HG03196 (cell line): ENCODE measurements around the gene FIGN.

Experiments
- ATAC-seq: cut with Tn5 transposase; IDR thresholded peaks from one replicate; pipeline ENCODE4 v1.9.1; 2021; ENCODE audit not compliant: unreplicated experiment

Gene FIGN

DNA sequence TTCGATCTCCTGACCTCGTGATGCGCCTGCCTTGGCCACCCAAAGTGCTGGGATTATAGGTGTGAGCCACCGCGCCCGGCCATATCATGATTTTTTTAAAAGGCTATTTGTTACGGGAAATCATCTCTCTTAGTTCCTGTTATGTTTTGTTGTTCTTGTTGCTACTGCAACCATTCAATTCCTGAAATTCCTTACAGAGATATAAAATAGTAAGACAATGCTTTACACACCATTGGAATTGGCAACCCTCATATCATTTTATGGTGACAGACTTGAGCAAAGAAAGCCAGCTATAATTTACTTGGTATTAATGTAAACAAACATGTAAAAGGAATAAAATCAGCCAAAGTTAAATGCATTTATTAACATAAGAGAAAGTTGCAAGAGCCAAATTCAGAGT lies 163.0 kb downstream of the FIGN start:
- ATAC-seq: no peak

DNA sequence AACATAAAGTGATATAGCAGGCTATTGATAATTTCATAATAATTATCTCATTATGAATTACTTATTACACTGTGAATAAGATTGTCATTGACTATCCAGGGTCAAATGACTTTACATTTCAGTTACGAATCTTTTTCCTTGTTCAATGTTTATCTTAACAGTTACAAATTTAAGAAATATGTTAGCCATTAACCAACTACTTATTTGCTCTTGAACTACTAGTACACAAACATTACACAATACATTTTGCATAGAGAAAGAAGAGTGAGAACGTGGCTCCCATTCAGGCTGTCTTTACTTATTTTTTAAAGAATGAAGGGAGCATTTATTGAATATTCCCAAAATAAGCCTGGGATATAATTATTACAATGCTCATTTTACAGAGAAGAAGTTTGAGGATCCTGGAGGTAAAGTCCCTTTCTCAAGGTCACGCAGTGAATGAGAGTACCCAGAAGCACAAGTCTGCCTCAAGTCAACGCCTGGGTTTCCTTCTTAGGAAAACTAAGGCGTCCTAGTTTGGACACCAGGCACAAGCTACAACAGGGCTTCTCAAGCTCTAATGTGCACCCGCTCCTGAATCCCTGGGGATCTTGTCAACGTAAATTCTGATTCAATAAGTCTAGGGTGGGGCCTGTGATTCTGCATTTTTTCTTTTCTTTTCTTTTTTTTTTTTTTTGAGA lies 164.2 kb downstream of the FIGN start:
- no peak for ATAC-seq

- ATAC-seq: no peak
Measured at GRCh38 chr2:163570391-163570790, 165.4 kb downstream of the FIGN start.

DNA sequence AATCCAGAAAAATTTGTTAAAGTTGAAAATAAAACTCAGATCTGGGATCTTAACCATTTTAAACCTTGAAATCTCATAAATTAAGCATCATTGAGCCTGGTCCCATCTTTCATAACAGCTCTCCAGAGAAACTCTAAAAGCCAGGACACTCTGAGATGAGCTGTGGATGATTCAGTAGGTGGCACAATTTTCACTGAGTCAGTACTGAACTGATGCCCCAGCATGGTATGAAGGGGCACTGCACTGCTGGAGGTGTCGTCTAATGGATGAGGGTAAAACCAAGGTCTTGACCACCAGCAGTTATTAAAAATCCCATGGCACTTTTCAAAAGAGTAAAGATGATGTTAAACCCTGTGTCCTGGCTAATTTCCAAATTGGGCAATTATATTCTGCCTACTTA lies 170.6 kb downstream of the FIGN start:
- ATAC-seq: no peak

DNA sequence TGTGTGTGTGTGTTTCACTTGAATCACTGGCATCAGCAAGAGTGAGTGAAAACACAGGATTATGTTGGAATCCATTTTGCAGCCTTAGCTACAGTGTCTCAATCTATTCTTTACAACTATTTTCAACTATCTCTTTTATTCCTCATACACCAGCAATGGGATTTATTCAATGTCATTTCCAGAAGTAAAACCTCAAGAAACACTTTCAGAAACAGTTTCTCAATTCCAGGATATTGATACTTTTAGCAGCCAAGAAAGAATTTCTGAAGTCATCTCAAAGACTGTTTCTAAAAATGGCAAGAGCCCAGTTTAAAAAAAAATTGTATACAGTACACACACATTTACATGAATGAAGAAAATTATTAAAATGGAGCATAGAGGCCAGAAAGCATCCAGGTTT lies 171.6 kb downstream of the FIGN start:
- ATAC-seq: no peak

- ATAC-seq: no peak
Measured at GRCh38 chr2:163563336-163563735, 172.5 kb downstream of the FIGN start.

GRCh38 chr2:163558251-163559021 lies 177.4 kb downstream of the FIGN start:
- no peak for ATAC-seq

GRCh38 chr2:163556511-163556910 lies 179.3 kb downstream of the FIGN start:
- ATAC-seq: no peak

GRCh38 chr2:163554864-163555263 lies 180.9 kb downstream of the FIGN start:
- no peak for ATAC-seq

DNA sequence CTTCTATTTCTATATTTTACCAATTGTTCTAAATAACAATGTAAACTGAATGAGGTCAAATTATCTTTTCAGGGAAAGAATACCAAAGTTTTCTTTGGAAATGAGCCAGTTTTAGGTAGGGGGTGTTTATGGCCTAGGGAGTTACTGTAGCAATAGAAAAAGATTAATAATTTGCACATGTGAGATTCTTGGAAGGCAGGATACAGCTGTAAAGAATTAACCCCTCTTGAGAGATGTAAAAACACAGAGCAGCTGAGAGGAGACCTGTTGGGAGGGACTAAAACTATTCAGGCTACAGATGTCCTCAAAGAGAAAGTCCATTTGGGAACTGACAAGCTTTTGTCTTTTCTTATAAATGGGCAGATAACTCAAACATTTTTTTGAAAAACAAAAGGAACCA lies 182.2 kb downstream of the FIGN start:
- no peak for ATAC-seq

GRCh38 chr2:163552758-163553157 lies 183.1 kb downstream of the FIGN start:
- no peak for ATAC-seq

DNA sequence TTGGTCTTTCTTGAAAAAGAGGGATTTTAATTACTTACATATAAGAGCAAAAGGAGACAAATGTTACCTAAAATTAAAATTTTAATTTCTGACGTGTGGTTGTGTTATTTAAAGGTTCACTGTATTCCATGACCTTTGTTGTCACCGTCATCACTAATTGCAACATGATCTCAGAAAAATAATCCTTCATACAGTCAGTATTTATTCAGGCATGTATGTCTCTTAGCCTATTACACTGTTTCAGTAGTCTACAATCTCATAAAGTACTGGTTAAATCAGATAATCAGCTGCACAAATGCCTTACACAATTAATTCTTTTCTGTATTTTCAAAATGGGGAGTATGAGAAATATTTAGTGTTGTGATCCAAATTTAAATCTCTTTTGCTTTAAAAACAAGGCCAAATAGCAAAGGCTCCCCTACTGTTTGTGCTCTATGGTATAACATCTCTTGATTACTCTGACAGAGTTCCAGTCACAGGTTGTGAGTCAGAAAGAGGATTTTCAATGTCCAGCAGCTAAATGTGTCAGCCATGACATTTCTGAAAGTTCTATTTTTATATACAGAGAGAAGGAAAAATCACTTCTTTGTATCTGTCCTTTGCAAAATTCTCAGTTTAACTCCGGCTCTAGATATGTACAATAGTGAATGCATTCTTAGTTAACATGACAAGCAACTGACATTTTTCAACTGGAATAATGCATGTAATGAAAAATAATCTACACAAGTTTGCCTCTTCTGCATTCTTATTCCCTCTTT lies 184.0 kb downstream of the FIGN start:
- no peak for ATAC-seq

GRCh38 chr2:163548970-163549369 lies 186.8 kb downstream of the FIGN start:
- no peak for ATAC-seq
